K562 (cell line): ENCODE data around the gene CDK4.

Experiments
- CTCF ChIP-seq, 3 experiments: IDR thresholded peaks in 2 of 3; conservative IDR thresholded peaks in 1 of 3; 2 replicates each; pipeline ENCODE4 v1.5.1; 2011 to 2012; ENCODE audit warnings: low read length in 3 of 3, mild to moderate bottlenecking in 3 of 3, control low read depth in 2 of 3, improper control_type of control experiment in 1 of 3, inconsistent platforms in 1 of 3, low read depth in 1 of 3, mixed read lengths in 1 of 3, moderate library complexity in 1 of 3; ENCODE audit not compliant: insufficient read depth in 2 of 3
- EZH2 ChIP-seq: IDR thresholded peaks from 2 replicates; pipeline ENCODE4 v1.6.1; 2012; ENCODE audit warnings: low read depth, mild to moderate bottlenecking, inconsistent platforms, low read length, borderline replicate concordance
- GABPB1 ChIP-seq: sonication (generic); formaldehyde crosslinking; IDR thresholded peaks from 2 replicates; pipeline ENCODE4 v1.8.0; 2022; ENCODE audit warnings: mild to moderate bottlenecking, missing genetic modification reagents
- NFIX ChIP-seq: fragments of 250-450 bp; sonication (Bioruptor Pico); IDR thresholded peaks from 2 replicates; pipeline ENCODE4 v1.4.0; 2020; ENCODE audit warnings: low read depth, mild to moderate bottlenecking, moderate library complexity
- PHF8 ChIP-seq: fragments of 200-600 bp; sonication (generic); IDR thresholded peaks from 2 replicates; pipeline ENCODE4 v1.6.1; 2012; ENCODE audit warnings: mixed run types, mild to moderate bottlenecking, inconsistent platforms, low read length, moderate library complexity, borderline replicate concordance
- POLR2AphosphoS2 ChIP-seq: IDR thresholded peaks from 2 replicates; pipeline ENCODE4 v1.6.1; 2012; ENCODE audit warnings: low read length, improper control_type of control experiment
- RFX5 ChIP-seq: IDR thresholded peaks from 2 replicates; pipeline ENCODE4 v1.6.1; 2011; ENCODE audit warnings: low read depth, mild to moderate bottlenecking, improper control_type of control experiment, low read length
- RHOXF2B ChIP-seq: fragments of 250-450 bp; sonication (Bioruptor Pico); conservative IDR thresholded peaks from 2 replicates; pipeline ENCODE4 v1.5.1; 2021
- ZBTB40 ChIP-seq, 2 experiments: fragments of 450-650 bp in 1 of 2; sonication (generic) in 1 of 2; formaldehyde crosslinking in 1 of 2; IDR thresholded peaks; 2 replicates each; pipeline versions ENCODE4 v1.7.1 to v1.9.0; 2016 to 2022; ENCODE audit warnings: inconsistent platforms in 1 of 2, mild to moderate bottlenecking in 1 of 2, missing genetic modification reagents in 1 of 2
- ZEB2 ChIP-seq: fragments of 450-650 bp; IDR thresholded peaks from 2 replicates; pipeline ENCODE4 v1.6.1; 2016
- ZNF384 ChIP-seq: IDR thresholded peaks from 2 replicates; pipeline ENCODE4 v1.6.1; 2012; ENCODE audit warnings: low read depth, low read length, improper control_type of control experiment
- ZNF583 ChIP-seq: fragments of 250-450 bp; sonication (Bioruptor Pico); IDR thresholded peaks from 2 replicates; pipeline ENCODE4 v1.4.0; 2020

- no peak for TF ChIP-seq ZBTB40 (IDR thresholded peaks at IDR 0.05)
- no peak for TF ChIP-seq ZBTB40 (CRISPR knock-in tag; IDR thresholded peaks at IDR 0.05)
- TF ChIP-seq GABPB1 (CRISPR knock-in tag) = no peak
- TF ChIP-seq RHOXF2B (CRISPR knock-in tag) = no peak
- TF ChIP-seq CTCF (IDR thresholded peaks at IDR 0.05 in 2 of 3, conservative IDR thresholded peaks at IDR 0.05 in 1 of 3; ENCODE audit: insufficient read depth in 2 of 3, low read depth in 1 of 3, low read length in 3 of 3) = no peak
- no peak for TF ChIP-seq EZH2
- TF ChIP-seq ZNF384 = no peak
- TF ChIP-seq NFIX (CRISPR knock-in tag) = no peak
- TF ChIP-seq POLR2AphosphoS2 = no peak
- no peak for TF ChIP-seq ZNF583 (CRISPR knock-in tag)
- no peak for TF ChIP-seq ZEB2
- no peak for TF ChIP-seq PHF8
- TF ChIP-seq RFX5 = no peak
These were observed 28.3 kb upstream of the CDK4 start for GRCh38 chr12:57780284-57780897.
